DOHH2 (cell line): Measurements from ENCODE around the gene NDUFS7.

Experiments used
- CTCF ChIP-seq: fragments of 200-600 bp; sonication (generic); IDR thresholded peaks from one replicate; pipeline ENCODE4 v1.5.1; 2014; ENCODE audit warnings: antibody characterized with exemption, mild to moderate bottlenecking, low read depth, low read length; ENCODE audit not compliant: poor library complexity, severe bottlenecking
- EZH2phosphoT487 ChIP-seq: fragments of 200-600 bp; sonication (generic); IDR thresholded peaks from 2 replicates; pipeline ENCODE4 v1.6.1; 2017; ENCODE audit warnings: borderline replicate concordance, mild to moderate bottlenecking, antibody characterized with exemption, low read length, moderate library complexity, mixed read lengths

- TF ChIP-seq CTCF (no peak), EZH2phosphoT487 (no peak)
Measured at GRCh38 chr19:1402411-1403070, 18.8 kb downstream of the NDUFS7 start.
